GM20000 (cell line): ENCODE measurements around the gene SPON2.

Source experiments
- DNase-seq: peaks from one replicate; pipeline ENCODE4 v3.0.0; 2012; ENCODE audit warnings: low spot score
- CTCF ChIP-seq: IDR thresholded peaks from 2 replicates; pipeline ENCODE4 v1.5.1; 2012; ENCODE audit warnings: mild to moderate bottlenecking, control low read depth; ENCODE audit errors: extremely low read depth, missing control alignments

SPON2 gene

GRCh38 chr4:1168191-1169101 is 3.9 kb downstream of the SPON2 start:
- TF ChIP-seq CTCF: no peak
- DNase-seq: no peak

- peak; percentile 86 for TF ChIP-seq CTCF
- DNase-seq: peak; percentile 91
Observed at GRCh38 chr4:1167244-1167949, 5.0 kb downstream of the SPON2 start.

- no peak for TF ChIP-seq CTCF
Observed at GRCh38 chr4:1166509-1167243, 5.7 kb downstream of the SPON2 start.

GRCh38 chr4:1164956-1165545 is 7.3 kb downstream of the SPON2 start:
- DNase-seq: no peak
- no peak for TF ChIP-seq CTCF

More at GRCh38 chr4:1166509-1167243, 5.7 kb downstream of the SPON2 start:
- no peak for DNase-seq

GRCh38 chr4:1164444-1164843 is 7.9 kb downstream of the SPON2 start:
- no peak for DNase-seq

GRCh38 chr4:1164040-1164439 is 8.3 kb downstream of the SPON2 start:
- no peak for DNase-seq
- no peak for TF ChIP-seq CTCF

More at GRCh38 chr4:1164444-1164843, 7.9 kb downstream of the SPON2 start:
- no peak for TF ChIP-seq CTCF

GRCh38 chr4:1160351-1160750 is 12.0 kb downstream of the SPON2 start:
- no peak for TF ChIP-seq CTCF

More at GRCh38 chr4:1160351-1160750, 12.0 kb downstream of the SPON2 start:
- no peak for DNase-seq
